Left lung (tissue), 10 donors: ENCODE results near the gene NPM1. TPM values are rescaled to one million over a fixed set of nuclear protein-coding genes. Genes with fewer than 3 reads are reported as not detected.
"Not testable (repeated sequence)": the region's sequence is repeated elsewhere in the genome, so short reads cannot be mapped to it uniquely, and the experiment has no call there.

Experiments
- ATAC-seq: fragments of 200-7000 bp; cut with Tn5 transposase; one replicate; pipeline ENCODE4 v1.9.1; 2020; ENCODE audit warnings: moderate library complexity
- DNase-seq, 4 donors: peaks; one replicate each; pipeline ENCODE4 v3.0.0-alpha.2; 2013 to 2020
- H3K27ac ChIP-seq, 2 donors: fragments of 200-600 bp; sonication (generic) in 1 of 2; one replicate each; pipeline versions ENCODE4 v1.5.0 to v1.8.0; 2020 to 2021
- H3K27me3 ChIP-seq, 2 donors: fragments of 200-600 bp; sonication (generic) in 1 of 2; one replicate each; pipeline versions ENCODE4 v1.5.0 to v1.8.0; 2020 to 2021
- H3K36me3 ChIP-seq, 2 donors: fragments of 200-600 bp; sonication (generic) in 1 of 2; one replicate each; pipeline versions ENCODE4 v1.5.0 to v1.8.0; 2020 to 2021
- H3K4me1 ChIP-seq, 2 donors: fragments of 200-600 bp; one replicate each; pipeline ENCODE4 v1.8.0; 2021
- H3K4me3 ChIP-seq, 2 donors: fragments of 200-600 bp; sonication (generic) in 1 of 2; one replicate each; pipeline versions ENCODE4 v1.5.0 to v1.8.0; 2020 to 2021; ENCODE audit warnings: mild to moderate bottlenecking in 1 of 2
- H3K9me3 ChIP-seq, 2 donors: fragments of 200-600 bp; sonication (generic) in 1 of 2; one replicate each; pipeline versions ENCODE4 v1.5.0 to v1.8.0; 2020 to 2021
- intact Hi-C, 2 donors: fragments of 100-400 bp; cut with DNase I; formaldehyde crosslinking; loops; one replicate each; pipeline versions ENCODE4 v1.11.2 to v1.14.2; 2022
- polyA plus RNA-seq, 6 donors: library from polyadenylated mRNA; unstranded; fragments of 120-200 nt; gene quantifications; one replicate each; pipeline ENCODE4 v1.2.1, GENCODE V29; 2013; ENCODE audit not compliant: insufficient read length in 6 of 6
- total RNA-seq, 2 donors: library from RNA; stranded (reverse); fragmentation: NEBNext Ultra II Directional; extraction: Animal tissue kit (Norgen Biotek cat#: 25700); gene quantifications; one replicate each; pipeline ENCODE4 v1.2.1, GENCODE V29; 2021
- TF ChIP-seq, protein P1 (sequence below), 2 donors: fragments of 200-600 bp; sonication (generic) in 1 of 2; IDR thresholded peaks; one replicate each; pipeline versions ENCODE4 v1.5.0 to v1.8.0; 2021; ENCODE audit warnings: antibody characterized with exemption in 2 of 2
- donor health status: DM: no; HTN: yes; CAD: no.
- donor health status: DM: no; HTN: no; CAD: no.

The NPM1 gene
- total and polyA plus RNA-seq, 8 donors, result 580 to 2,178 (median 1,976) TPM

DNA sequence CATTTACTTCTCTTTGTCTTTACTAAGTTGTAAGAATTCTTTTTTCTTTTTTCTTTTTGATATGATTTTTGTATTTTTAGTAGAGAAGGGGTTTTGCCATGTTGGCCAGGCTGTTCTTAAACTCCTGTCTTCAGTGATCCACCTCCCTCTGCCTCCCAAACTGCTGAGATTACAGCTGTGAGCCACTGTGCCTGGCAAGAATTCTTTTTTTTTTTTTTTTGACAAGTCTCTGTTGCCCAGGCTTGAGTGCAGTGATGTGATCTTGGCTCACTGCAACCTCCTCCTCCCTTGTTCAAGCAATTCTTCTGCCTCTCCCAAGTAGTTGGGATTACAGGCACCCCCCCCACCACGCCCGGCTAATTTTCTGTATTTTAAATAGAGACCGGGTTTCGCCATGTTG, 9.9 kb downstream of the NPM1 start:
- no peak overlapping the region for H3K4me3 ChIP-seq
- DNase-seq (no peak), ATAC-seq (no peak)
- peaks cover 0 to 22% of the 10 kb centered on the region in 2 donors for H3K4me1 ChIP-seq
- TF ChIP-seq, protein P1, sequence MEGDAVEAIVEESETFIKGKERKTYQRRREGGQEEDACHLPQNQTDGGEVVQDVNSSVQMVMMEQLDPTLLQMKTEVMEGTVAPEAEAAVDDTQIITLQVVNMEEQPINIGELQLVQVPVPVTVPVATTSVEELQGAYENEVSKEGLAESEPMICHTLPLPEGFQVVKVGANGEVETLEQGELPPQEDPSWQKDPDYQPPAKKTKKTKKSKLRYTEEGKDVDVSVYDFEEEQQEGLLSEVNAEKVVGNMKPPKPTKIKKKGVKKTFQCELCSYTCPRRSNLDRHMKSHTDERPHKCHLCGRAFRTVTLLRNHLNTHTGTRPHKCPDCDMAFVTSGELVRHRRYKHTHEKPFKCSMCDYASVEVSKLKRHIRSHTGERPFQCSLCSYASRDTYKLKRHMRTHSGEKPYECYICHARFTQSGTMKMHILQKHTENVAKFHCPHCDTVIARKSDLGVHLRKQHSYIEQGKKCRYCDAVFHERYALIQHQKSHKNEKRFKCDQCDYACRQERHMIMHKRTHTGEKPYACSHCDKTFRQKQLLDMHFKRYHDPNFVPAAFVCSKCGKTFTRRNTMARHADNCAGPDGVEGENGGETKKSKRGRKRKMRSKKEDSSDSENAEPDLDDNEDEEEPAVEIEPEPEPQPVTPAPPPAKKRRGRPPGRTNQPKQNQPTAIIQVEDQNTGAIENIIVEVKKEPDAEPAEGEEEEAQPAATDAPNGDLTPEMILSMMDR (IDR thresholded peaks at IDR 0.05), result no peak
- H3K36me3 ChIP-seq, result peaks cover 0 to 95% of the 10 kb centered on the region in 2 donors
- H3K27ac ChIP-seq, result no peak overlapping the region
- H3K9me3 ChIP-seq, result no peaks in the 10 kb centered on the region
- intact Hi-C loops, result no loop called here
- no peaks in the 10 kb centered on the region for H3K27me3 ChIP-seq

DNA sequence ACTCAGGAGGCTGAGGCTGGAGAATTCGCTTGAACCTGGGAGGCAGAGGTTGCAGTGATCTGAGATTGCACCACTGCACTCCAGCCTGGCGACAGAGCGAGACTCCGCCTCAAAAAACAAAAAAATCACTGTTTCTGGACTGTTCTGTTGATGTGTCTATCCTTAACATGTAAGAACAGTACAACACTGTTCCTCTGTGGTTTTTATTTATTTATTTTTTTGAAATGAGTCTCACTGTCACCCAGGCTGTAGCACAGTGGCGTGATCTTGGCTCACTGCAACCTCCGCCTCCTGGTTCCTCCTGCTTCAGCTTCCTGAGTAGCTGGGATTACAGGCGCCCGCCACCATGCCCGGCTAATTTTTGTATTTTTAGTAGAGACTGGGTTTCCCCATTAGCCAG, 11.0 kb downstream of the NPM1 start:
- ATAC-seq, DNase-seq, H3K27me3 ChIP-seq, H3K4me3 ChIP-seq, intact Hi-C loops, H3K9me3 ChIP-seq, H3K27ac ChIP-seq: not testable (repeated sequence)
- Histone ChIP-seq H3K36me3 (peaks cover 0 to 85% of the 10 kb centered on the region in 2 donors), H3K4me1 (peaks cover 0 to 22% of the 10 kb centered on the region in 2 donors)

DNA sequence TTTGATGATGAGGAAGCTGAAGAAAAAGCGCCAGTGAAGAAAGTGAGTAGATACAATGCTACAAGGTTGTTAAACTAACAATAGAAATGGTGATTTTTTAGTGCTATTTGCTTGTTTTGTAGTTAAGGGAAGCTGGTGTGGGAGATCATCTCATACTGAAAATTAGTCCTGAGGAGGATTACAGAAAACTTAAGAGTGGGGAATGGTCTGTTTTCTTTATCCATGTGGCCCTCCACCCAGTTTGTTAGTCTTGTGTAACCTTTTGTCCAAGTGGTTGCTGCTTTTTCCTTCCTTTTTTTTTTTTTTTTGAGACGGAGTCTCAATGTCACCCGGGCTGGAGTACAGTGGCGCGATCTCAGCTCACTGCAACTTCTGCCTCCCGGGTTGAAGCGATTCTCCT, 12.5 kb downstream of the NPM1 start:
- Histone ChIP-seq H3K4me1 (peaks cover 0 to 22% of the 10 kb centered on the region in 2 donors), H3K9me3 (no peaks in the 10 kb centered on the region), H3K36me3 (peaks cover 0 to 75% of the 10 kb centered on the region in 2 donors), H3K4me3 (no peak overlapping the region), H3K27ac (no peak overlapping the region), H3K27me3 (no peaks in the 10 kb centered on the region)
- TF ChIP-seq, protein P1 (IDR thresholded peaks at IDR 0.05), result no peak
- DNase-seq (no peak), ATAC-seq (no peak)
- intact Hi-C loops, result no loop called here

DNA sequence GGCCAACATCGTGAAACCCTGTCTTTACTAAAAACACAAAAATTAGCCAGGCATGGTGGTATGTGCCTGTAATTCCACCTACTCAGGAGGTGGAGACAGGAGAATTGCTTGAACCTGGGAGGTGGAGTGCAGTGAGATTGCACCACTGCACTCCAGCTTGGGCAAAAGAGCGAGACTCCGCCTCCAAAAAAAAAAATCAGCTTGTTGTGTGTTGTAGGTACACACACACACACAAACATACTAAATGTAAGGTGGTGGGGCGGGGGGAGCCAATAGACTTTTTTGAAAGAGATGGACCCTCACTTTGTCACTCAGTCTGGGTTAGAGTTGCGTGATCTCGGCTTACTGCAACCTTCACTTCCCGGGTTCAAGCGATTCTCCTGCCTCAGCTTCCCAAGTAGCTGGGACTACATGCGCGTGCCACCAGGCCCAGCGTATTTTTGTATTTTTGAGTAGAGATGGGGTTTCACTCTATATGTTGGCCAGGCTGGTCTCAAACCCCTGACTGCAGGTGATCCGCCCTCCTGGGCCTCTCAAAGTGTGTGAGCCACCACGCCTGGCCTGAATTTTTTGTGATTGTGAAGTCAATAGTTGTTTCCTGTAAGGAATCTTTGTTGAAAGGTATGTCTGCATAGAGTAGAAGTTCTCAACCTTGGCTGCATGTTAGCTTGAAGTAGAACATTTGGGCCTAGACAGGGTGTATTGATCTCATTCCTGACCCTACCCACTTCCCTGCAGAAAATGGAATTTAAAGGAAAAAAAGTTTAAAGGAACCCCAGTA, 13.7 kb downstream of the NPM1 start:
- Histone ChIP-seq H3K36me3 (peaks cover 0 to 75% of the 10 kb centered on the region in 2 donors), H3K9me3 (no peaks in the 10 kb centered on the region), H3K4me1 (peaks cover 0 to 15% of the 10 kb centered on the region in 2 donors), H3K4me3 (no peak overlapping the region), H3K27ac (no peak overlapping the region), H3K27me3 (no peaks in the 10 kb centered on the region)
- no peak for ATAC-seq
- DNase-seq, result no peak
- TF ChIP-seq, protein P1 (IDR thresholded peaks at IDR 0.05), result no peak
- intact Hi-C loops, result no loop called here

DNA sequence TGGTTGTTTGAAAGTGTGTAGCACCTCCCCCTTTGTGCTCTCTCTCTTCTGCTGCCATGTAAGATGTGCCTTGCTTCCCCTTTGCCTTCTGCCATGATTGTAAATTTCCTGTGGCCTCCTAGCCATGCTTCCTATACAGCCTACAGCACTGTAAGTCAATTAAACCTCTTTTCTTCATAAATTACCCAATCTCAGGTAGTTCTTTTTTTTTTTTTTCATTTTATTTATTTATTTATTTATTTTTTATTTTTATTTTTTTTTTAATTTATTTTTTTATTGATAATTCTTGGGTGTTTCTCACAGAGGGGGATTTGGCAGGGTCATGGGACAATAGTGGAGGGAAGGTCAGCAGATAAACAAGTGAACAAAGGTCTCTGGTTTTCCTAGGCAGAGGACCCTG, 15.1 kb downstream of the NPM1 start:
- H3K4me3 ChIP-seq, H3K9me3 ChIP-seq, intact Hi-C loops, H3K27ac ChIP-seq, ATAC-seq, H3K27me3 ChIP-seq, DNase-seq: not testable (repeated sequence)
- H3K4me1 ChIP-seq, result peaks cover 0 to 18% of the 10 kb centered on the region in 2 donors
- H3K36me3 ChIP-seq, result peaks cover 0 to 75% of the 10 kb centered on the region in 2 donors

DNA sequence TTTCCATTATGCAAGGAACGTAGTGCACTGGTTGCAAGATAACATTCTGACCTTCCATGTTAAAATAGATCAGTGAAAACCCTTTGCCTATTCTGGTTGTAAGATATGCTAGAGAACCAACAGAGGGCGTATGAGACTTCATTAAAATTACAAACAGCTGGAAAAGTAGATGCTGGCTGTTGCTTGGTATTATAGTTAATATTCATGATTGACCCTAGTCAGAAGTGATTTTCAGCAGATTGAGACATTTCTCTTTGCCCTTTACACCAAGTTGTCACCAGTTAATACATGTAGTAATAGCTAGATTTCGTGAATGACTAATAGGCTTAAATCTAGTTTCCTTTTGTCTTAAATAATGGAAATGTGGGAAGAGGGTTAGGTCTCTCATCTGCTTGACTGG, 18.0 kb downstream of the NPM1 start:
- DNase-seq (no peak), ATAC-seq (no peak)
- intact Hi-C loops, result no loop called here
- Histone ChIP-seq H3K4me1 (peaks cover 0 to 20% of the 10 kb centered on the region in 2 donors), H3K27ac (no peak overlapping the region), H3K9me3 (no peaks in the 10 kb centered on the region), H3K4me3 (no peak overlapping the region), H3K36me3 (peaks cover 0 to 74% of the 10 kb centered on the region in 2 donors), H3K27me3 (no peaks in the 10 kb centered on the region)
- TF ChIP-seq, protein P1 (IDR thresholded peaks at IDR 0.05), result peak in 1 of 2 donors; percentile 22
